NCI-H146 (cell line): ENCODE measurements around the gene HELZ.
A peak's percentile ranks its signal among the peaks of the same experiment; 100 is the strongest.
"Not testable (repeated sequence)": the region's sequence is repeated elsewhere in the genome, so short reads cannot be mapped to it uniquely, and the experiment has no call there.

Source experiments
- DNase-seq: peaks from one replicate; lab custom pipeline; 2025; lab: John Stamatoyannopoulos, UW

The HELZ gene

DNA sequence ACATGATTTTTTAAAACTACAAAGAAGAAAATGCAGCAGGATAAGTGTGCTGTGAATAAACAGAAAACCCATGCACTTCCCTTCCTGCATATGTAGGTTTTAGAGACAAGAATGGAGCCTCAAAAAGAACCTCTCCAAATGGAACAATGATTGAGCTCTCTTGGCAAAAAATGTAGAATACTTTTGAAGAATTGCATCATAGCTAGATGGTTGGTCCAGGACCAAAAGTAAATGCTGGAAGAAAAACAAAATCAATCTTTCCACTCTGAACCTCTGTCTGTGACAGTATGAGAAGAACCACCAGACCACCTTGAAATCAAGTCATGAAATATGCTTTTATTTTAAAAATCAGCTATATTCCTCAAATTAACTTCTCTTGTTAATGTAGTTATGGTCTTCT lies 17.5 kb downstream of the HELZ start:
- DNase-seq: no peak

DNA sequence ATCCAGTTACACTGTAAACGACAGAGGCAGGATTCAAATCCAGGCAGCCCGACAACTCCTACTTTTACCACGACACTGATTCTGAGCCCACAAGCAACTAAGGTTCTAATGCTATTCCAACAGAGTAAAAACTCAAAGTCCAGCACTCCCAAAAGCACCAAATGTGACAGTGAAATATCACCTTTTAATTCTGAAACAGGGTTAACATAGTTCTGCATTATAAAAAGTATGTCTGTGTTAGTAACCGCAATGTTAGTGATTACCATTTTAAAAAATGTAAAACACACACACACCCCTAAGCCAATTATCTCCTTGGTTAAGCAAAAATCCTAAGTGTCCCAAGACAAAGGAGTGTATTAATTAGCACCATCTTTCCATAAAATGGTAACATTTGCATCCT lies 19.7 kb downstream of the HELZ start:
- no peak for DNase-seq

DNA sequence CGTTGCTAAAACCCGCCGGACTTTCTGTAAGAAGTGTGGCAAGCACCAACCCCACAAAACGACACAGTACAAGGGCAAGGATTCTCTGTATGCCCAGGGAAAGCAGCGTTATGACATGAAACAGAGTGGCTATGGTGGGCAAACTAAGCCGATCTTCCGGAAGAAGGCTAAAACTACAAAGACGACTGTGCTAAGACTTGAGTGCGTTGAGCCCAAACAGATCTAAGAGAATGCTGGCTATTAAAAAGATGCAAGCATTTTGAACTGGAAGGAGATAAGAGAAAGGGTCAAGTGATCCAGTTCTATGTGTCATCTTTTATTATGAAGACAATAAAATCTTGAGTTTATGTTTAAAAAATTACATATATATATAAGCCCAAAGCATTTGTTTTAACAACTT lies 20.3 kb downstream of the HELZ start:
- no peak for DNase-seq

DNA sequence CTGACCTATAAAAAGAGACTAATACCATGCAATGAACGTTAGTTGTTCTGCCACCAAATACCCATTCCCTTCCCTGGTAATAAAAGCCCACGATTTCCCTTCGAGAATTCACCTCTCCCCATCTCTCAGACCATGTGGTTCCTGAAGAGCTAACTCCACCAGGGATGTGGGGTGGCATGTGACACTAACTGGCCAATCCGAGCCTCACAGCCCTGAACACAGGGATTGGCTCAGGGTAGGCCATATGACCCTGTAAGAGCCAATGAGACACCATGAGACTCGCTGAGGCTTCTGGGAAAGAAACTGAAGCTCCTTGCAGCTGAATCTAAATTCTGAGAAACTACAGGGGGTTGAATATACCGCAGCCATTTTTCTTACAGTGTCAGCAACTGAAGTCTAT lies 21.1 kb downstream of the HELZ start:
- no peak for DNase-seq

DNA sequence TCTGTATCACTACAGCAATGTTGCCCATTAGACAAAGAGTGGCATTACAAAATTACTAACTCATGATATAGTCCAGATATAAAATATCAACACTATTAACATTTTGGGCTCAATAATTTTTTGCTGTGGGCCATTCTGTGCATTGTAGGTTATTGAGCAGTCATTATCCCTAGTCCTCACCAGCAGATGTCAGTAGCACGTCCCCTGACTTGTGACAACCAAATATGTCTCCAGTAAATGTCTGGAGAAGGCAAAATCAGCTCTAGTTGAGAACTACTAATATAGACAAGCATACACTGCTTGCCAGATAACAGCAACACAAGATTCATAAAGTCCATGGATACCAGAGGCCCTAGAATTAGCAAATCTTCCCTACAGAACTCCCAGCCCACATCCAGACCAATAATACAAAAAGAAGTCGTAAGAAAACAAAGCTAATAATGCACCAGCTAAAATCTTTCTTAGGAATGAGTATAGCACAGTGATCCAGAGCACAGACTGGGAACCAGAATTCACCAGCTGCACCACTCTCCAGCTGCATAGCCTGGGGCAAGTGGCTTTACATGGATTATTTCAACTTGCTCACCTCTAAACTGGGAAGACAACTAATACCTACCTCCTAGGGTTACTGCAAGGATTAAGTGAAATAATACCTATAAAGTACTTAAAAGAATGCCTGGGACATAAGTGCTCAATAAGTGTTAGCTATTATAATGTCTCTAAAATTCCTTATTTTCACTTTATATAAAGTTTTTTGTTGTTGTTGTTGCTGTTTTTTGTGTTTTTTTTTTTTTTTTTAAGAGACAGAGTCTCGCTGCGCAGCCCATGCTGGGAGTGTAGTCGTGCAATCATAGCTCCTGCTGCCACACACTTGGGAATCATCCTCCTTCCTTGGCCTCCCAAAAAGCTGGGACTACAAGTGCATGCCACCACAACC lies 23.7 kb downstream of the HELZ start:
- peak; percentile 23 for DNase-seq

DNA sequence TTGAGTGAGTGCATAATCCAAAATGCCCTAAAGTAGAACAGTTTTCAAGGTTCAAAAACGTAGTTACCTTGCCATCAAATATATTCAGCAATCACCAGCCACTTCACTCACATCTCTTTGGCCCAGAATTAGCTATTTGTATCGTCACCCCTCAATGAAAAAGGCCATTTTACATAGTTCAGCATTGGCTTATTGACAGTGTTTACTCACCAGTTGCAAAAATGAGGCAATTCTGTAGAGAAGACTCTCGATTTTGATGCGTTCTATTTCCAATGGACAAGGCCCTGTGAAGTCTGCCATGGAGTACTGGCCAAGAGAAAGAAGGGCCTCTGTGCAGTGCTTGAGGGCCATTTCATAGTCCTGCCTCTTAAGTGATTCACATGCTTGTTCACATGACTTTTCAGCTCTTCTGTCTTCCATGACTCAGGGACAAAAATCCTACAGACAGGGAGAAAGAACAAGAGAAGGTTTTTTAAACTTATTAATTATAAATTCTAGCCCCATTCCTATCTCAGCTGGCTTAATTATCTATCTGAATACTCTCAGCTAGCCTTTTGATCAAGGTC lies 26.5 kb downstream of the HELZ start:
- no peak for DNase-seq

DNA sequence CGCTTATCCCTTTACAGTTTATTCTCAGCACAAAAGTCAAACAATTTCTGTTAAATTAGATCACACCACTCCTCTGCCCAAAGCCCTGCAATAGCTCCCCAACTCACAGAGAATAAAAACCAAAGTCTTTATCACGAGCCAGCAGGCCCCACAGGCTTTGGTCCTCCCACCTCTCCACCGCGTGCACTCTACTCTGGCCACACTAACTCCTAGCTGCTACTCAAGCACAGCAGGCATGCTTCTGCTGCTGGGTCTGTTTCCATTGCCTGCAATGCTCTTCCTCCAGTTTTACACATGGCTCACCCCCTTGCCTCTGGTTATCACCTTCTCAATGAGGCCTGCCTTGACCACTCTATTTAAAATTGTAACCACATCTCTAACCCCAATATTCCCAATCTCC lies 27.6 kb downstream of the HELZ start:
- no peak for DNase-seq

DNA sequence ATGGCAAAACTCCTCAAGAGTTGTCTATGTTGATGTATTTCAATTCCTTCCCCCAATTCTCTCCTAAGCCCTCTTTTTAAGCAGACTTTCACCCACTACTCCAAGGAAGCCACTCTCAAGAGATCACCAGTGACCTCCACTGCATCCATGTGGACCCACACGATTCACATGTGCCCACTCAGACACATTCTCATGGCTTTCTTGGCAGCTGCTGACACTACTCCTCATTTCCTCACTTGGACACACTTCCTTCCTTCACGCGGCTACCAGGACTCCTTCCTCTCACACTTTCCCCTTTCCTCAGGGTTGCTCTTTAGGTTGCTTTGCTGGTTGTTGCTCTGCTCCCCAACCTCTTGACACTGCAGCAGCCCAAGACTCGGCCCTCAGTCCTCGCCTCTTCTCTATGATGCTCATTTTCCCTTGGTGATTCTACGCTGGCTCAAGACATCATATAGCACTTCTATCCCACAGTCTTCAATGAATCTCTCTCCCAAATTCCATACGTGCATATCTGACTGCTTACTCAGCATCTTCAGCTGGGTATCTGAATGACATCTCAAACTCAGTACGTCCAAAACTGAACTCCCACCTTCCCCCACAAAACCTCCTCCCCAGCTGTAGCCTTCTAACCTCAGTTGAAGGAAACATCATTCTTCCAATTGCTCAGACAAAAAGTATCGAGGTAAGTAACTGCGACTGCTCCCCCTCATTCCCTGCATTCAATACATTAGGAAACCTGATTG lies 28.2 kb downstream of the HELZ start:
- DNase-seq: no peak

DNA sequence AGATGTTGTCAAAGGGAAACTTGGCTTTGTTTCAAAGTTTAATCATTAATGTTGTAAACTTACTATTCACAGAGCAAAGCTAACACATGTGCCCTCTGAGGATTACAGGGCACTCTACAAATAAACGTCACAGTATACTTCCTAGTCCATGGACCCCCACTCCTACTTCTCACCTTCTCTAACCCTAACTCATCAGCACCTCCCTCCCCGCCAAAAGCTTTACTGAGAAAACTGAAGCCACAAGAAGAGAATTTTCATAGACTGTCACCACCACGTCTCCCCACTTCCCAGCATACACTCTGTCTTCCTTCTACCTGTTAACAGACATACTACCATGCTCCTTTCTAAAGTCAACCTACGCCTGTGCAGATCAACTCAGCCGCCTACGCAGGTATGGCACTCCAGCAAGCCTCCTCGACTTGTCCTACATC lies 29.0 kb downstream of the HELZ start:
- no peak for DNase-seq

DNA sequence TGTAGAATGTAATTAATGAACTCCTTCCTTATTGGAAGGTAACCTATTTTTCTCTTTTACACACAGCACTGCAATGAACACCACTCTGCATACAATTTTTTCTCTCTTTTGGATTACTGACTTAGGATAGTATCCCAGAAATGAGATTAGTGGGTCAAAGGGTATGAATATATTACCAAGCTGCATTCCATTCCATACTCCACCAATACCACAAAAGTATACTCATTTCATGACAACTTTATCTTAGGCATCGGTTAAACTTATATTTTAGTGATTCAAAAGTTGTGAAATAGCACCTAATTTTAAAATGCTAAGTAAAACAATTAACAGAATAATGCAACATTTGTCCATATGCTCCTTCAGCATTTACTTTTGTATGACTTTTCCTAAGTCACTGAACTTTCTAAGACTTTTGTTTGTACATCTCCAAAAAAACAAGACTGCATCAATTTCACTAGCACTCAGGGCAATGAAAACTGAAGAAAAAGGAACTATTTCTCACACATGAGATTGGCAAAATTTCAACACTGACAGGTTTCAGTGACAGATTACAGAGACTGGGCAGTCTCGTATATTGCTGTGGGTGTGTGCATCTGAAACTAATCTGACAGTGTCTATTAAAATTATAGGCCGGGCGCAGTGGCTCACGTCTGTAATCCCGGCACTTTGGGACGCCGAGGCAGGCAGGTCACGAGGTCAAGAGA lies 32.1 kb downstream of the HELZ start:
- DNase-seq: no peak

DNA sequence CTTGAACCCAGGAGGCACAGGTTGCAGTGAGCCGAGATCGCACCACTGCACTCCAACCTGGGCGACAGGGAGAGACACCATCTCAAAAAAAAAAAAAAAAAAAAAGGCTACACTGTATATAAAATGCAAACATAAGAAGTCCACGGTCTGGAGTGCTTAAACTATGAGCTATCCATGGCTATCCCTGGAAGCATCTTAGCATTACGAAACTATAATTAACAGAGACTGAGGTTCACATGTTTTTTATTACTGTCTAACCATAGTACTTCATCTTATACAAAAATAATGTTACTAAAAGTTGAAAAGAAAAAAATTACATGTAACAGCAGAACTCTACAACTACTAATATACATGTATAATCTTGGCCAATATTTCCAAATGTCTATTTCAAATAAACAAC lies 32.8 kb downstream of the HELZ start:
- no peak for DNase-seq

DNA sequence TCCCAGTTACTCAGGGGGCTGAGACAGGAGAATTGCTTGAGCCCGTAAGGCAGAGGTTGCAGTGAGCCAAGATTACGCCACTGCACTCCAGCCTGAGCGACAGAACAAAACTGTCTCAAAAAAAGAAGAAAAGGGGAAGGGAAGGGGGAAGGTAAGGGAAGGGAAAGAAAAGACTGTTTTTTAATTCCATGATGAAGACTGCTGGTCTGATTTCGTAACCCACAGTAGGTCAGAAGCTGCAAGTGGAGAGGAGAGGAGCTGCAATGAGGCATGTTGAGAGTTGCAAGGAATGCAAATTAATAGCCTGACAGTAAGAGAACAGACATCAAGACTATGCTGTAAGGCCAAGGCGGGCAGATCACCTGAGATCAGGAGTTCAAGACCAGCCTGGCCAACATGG lies 33.3 kb downstream of the HELZ start:
- no peak for DNase-seq

DNA sequence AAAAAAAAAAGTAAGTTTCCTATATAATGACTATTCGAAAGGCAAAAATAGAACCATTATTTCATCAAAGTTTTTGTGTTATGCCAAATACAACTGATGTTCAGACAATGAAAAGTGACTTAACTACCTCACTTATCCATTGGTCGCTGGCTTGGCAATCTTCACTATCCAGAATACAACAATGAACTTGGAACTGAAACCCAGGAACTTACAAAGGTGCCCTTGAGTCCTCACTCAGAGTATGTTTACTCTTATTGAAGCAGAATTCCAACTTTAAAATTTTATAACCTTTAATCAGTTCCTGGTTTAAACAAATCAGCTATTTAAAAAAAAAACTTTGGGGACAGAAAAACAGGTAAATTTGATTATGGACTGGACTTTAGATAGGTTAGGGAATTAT lies 34.1 kb downstream of the HELZ start:
- no peak for DNase-seq

DNA sequence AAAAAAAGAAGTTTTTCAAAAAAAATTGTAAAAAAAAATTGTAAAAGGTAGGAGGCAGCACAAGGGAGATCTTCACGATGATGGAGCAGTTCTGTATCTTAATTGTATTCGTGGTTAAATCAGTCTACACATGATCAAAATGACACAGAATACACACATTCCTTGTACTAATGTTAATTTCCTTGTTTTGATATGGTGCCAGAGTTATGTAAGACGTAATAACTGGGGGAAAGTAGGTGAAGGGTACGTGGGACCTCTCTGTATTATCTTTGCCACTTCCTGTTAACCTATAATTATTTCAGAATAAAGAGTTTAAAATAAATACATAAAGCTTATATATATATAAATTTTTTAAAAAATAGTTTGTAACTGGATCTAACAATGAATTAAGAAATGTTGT lies 36.8 kb downstream of the HELZ start:
- no peak for DNase-seq

DNA sequence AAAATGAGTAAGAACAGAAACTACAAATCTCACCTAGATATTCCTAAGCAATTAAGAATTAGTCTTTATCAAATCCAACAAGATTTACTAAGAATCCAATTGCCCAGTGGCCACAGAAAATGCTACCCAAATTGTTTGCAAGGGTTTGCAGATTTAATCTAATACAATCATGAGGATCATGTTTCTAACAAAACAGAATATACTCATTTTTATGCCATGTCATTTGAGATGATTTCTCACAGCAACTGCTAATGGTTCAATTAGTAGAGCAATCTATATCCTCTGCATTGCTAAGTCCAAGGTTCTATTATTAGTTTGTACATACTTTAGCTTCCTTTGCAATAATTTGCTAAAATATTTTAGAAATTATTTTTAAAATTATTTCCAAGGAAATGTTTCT lies 41.2 kb downstream of the HELZ start:
- peak; percentile 6 for DNase-seq

DNA sequence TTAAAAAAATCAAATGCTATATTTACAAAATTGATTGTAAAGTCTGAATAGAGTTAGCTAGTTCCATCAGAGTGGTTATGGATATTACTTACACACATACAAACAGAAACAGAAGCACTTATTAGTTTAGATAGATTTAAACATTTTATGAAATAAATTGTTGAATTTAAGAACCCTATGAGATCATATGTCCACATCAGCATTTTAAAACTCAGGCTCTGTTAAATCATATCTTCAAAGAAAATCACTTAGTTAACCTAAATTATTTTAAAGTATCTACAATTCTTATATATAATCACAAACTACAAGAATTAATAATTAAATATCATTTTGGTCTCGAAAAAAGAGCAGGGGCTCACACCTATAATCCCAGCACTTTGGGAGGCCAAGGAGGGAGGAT lies 42.5 kb downstream of the HELZ start:
- no peak for DNase-seq

DNA sequence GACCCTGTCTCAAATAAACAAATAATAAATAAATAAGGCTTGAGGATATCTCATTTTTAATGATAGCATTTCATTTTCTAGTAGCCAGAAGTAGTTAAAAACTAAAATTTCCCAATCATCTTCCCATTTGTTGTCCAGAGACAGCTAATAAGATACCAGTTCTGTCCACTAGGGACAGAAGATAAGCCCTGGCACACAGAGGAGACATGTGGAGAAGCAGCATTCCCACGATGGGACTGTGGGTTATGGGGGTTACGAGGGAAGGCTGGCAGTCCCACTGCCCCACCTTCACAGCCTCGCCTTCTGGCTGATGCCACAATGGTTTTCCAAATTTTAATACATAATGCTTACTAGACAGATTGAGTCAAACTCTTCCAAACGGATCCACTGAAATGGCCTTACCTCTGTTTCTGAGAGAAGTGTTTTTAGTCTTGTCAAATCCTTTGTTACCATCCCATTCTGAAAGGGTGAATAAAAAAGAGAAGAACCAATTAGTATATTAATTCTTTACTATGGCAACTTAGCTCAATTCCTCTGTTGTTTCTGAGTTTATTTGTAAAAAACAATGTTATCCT lies 44.2 kb downstream of the HELZ start:
- no peak for DNase-seq

DNA sequence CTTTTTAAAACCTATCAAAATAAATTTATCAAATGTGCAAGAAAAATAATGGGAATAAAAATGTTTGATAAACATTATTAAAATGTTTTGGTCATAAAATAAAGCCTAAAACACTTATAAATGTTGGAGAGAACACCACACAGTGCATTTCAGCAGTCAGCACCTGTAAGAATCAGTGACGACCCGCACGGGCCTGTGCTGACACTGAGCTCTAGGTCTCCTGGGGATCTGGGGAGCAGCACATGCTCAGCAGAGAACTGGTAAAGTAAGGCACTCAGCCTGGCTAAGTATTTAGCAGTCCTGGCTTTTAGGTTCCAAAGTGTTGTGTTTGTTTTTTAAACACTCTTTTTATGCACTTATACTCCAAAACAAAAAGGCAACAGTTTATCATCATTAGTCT lies 46.9 kb downstream of the HELZ start:
- DNase-seq: no peak

DNA sequence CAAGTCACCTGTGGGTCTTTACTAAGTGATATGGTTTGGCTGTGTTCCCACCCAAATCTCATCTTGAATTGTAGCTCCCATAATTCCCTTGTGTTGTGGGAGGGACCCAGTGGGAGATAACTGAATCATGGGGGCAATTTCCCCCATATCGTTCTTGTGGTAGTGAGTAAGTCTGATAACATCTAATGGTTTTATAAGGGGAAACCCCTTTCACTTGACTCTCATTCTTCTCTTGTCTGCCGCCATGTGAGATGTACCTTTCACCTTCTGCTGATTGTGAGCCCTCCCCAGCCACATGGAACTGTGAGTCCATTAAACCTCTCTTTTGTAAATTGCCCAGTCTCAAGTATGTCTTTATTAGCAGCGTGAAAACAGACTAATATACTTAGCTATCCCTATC lies 48.0 kb downstream of the HELZ start:
- not testable (repeated sequence) for DNase-seq

DNA sequence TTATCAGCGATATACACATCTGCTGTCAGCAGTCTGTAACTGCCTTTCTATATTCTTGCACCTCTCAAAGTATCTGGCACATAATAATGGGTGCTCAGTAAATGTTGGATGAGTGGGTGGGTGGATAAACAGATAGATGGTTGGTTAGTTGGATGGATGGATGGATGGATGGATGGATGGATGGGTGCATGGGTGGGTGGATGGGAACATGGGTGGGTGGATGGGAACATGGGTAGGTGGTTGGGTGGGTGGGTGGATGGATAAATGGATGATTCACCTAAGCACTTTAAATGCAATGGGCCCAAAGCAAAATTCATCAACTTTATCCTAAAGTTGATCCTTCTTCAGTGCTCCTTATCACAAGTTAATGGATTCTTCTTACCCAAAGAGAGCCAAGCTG lies 48.6 kb downstream of the HELZ start:
- no peak for DNase-seq

DNA sequence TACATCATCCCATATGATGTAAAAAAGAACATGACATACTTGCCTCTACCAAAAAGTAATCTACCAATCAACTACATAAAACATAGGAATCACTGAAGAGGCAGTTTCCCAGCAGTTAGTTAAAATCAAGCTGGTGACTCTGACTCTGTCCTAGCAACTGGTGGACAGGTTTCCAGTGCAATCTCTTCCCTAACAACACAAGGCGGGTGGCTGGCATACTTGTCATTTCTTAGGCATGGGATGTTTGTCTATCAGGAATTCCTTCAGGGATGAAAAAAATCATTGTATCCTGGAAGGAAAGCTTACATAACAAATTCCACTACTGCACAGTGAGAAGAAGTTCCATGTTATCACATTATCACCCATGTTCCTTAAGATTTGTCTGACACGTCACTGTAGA lies 50.9 kb downstream of the HELZ start:
- DNase-seq: no peak

DNA sequence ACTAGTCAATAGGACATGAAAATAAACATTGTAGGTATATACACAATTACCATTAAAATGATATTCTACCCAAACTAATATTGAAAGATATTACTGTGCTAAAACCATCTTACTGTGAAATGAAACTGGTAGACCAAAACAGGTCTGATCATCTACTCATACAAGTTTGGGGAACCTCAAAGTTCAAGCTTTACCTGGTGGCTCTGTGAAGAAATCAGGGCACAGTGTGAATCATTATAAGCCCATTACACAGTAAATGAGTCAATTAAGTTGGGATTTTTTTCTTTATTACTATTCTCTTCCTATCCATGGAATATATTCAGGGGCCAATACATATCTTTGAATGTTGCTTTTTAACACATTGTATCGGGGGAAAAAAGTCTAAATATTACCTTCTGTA lies 57.1 kb downstream of the HELZ start:
- DNase-seq: no peak
